HG02870 (cell line): ENCODE data around the gene MPG.
"Not testable (repeated sequence)": the region's sequence is repeated elsewhere in the genome, so short reads cannot be mapped to it uniquely, and the experiment has no call there.

Experiments
- ATAC-seq: cut with Tn5 transposase; IDR thresholded peaks from one replicate; pipeline ENCODE4 v1.9.1; 2021; ENCODE audit warnings: mild to moderate bottlenecking, moderate library complexity; ENCODE audit not compliant: unreplicated experiment

The MPG gene

GRCh38 chr16:106623-107324 is 28.7 kb downstream of the MPG start:
- ATAC-seq, result no peak

- no peak for ATAC-seq
Measured at GRCh38 chr16:112153-112840, 34.3 kb downstream of the MPG start.

- no peak for ATAC-seq
Measured at GRCh38 chr16:114327-114726, 36.3 kb downstream of the MPG start.

- ATAC-seq, result no peak
Measured at GRCh38 chr16:116015-116414, 38.0 kb downstream of the MPG start.

GRCh38 chr16:117379-118365 is 39.6 kb downstream of the MPG start:
- ATAC-seq, result no peak

- no peak for ATAC-seq
Measured at GRCh38 chr16:118857-119256, 40.8 kb downstream of the MPG start.

GRCh38 chr16:119295-119694 is 41.3 kb downstream of the MPG start:
- ATAC-seq, result no peak

- no peak for ATAC-seq
Measured at GRCh38 chr16:119835-120491, 41.9 kb downstream of the MPG start.

- no peak for ATAC-seq
Measured at GRCh38 chr16:120756-121155, 42.7 kb downstream of the MPG start.

GRCh38 chr16:122361-122760 is 44.3 kb downstream of the MPG start:
- ATAC-seq, result no peak

GRCh38 chr16:123558-124350 is 45.7 kb downstream of the MPG start:
- not testable (repeated sequence) for ATAC-seq

GRCh38 chr16:125011-125410 is 47.0 kb downstream of the MPG start:
- ATAC-seq, result no peak

- no peak for ATAC-seq
Measured at GRCh38 chr16:129075-129474, 51.0 kb downstream of the MPG start.

- no peak for ATAC-seq
Measured at GRCh38 chr16:130533-131173, 52.6 kb downstream of the MPG start.

GRCh38 chr16:132120-132519 is 54.1 kb downstream of the MPG start:
- ATAC-seq, result no peak

- ATAC-seq, result no peak
Measured at GRCh38 chr16:133716-134115, 55.7 kb downstream of the MPG start.
